GM12878 (cell line): ENCODE results near the gene UPK1B. TPM values are rescaled to one million over a fixed set of nuclear protein-coding genes. Genes with fewer than 3 reads are reported as not detected.
"Not testable (repeated sequence)": the region's sequence is repeated elsewhere in the genome, so short reads cannot be mapped to it uniquely, and the experiment has no call there.

Experiments
- ATAC-seq: fragments of 200-7000 bp; cut with Tn5 transposase; 3 replicates; pipeline ENCODE4 v1.9.1; 2020; ENCODE audit warnings: mild to moderate bottlenecking, moderate library complexity
- BruUV-seq: library from RNA; stranded (reverse); fragments of 400-500 nt; replicated peaks from 2 replicates; lab custom pipeline; 2021; lab: Mats Ljungman, UMichigan
- CTCF ChIA-PET: fragments of 300-600 bp; sonication (Branson Sonifier 250); formaldehyde crosslinking; extraction: SDS; loops from one replicate; lab custom pipeline; 2021; ENCODE audit warnings: inconsistent platforms; lab: Yijun Ruan, JAX
- POLR2A ChIA-PET: fragments of 350-600 bp; formaldehyde crosslinking; extraction: SDS; loops from one replicate; lab custom pipeline; 2021; ENCODE audit warnings: inconsistent platforms; lab: Charles Lee
- RAD21 ChIA-PET: fragments of 300-600 bp; sonication (Branson Sonifier 250); formaldehyde crosslinking; loops from one replicate; lab custom pipeline; 2023; ENCODE audit warnings: antibody characterized with exemption; ENCODE audit not compliant: unreplicated experiment; lab: Charles Lee
- SMC1A ChIA-PET: fragments of 300-600 bp; sonication (Branson Sonifier 250); formaldehyde crosslinking; loops from one replicate; lab custom pipeline; 2023; ENCODE audit not compliant: unreplicated experiment, uncharacterized antibody; lab: Charles Lee
- DNase-seq: peaks from one replicate; pipeline ENCODE4 v3.0.0-alpha.2; 2011; ENCODE audit warnings: low read depth, low spot score
- FAIRE-seq: peaks from 3 replicates; lab custom pipeline; 2011; peaks lifted over from hg19 to GRCh38; lab: Jason Lieb, UNC
- H2AFZ ChIP-seq: 2 replicates; pipeline ENCODE4 v1.6.0; 2011; ENCODE audit warnings: low read depth, low read length, control low read depth; ENCODE audit not compliant: control insufficient read depth
- H3K27ac ChIP-seq: 2 replicates; pipeline ENCODE4 v1.5.1; 2011; ENCODE audit warnings: control low read depth; ENCODE audit not compliant: control insufficient read depth, insufficient read depth
- H3K27me3 ChIP-seq, 2 experiments: replicated peaks in 1 of 2; 2 replicates each; pipeline versions ENCODE4 v1.6.0 to v1.6.1; 2011; ENCODE audit warnings: low read length in 1 of 2; ENCODE audit not compliant: control insufficient read depth in 2 of 2, insufficient read depth in 2 of 2
- H3K36me3 ChIP-seq, 2 experiments: 2 replicates each; pipeline ENCODE4 v1.5.1; 2011; ENCODE audit warnings: low read length in 1 of 2; ENCODE audit not compliant: control insufficient read depth in 2 of 2, insufficient read depth in 2 of 2
- H3K4me1 ChIP-seq: 2 replicates; pipeline ENCODE4 v1.6.1; 2011; ENCODE audit warnings: mild to moderate bottlenecking, low read length, moderate library complexity, mixed read lengths; ENCODE audit not compliant: control insufficient read depth, insufficient read depth
- H3K4me2 ChIP-seq: 2 replicates; pipeline ENCODE4 v1.6.0; 2011; ENCODE audit warnings: control low read depth; ENCODE audit not compliant: control insufficient read depth, insufficient read depth
- H3K4me3 ChIP-seq: fragments of 200-600 bp; sonication (generic); 2 replicates; pipeline ENCODE4 v1.5.1; 2016
- H3K79me2 ChIP-seq: 2 replicates; pipeline ENCODE4 v1.6.0; 2011; ENCODE audit warnings: low read length; ENCODE audit not compliant: control insufficient read depth, insufficient read depth
- H3K9ac ChIP-seq: 2 replicates; pipeline ENCODE4 v1.8.0; 2011; ENCODE audit warnings: low read length, control low read depth, mixed read lengths; ENCODE audit not compliant: control insufficient read depth, insufficient read depth
- H3K9me3 ChIP-seq: replicated peaks from 3 replicates; pipeline ENCODE4 v1.5.1; 2011; ENCODE audit warnings: mild to moderate bottlenecking, low read length; ENCODE audit not compliant: control insufficient read depth, insufficient read depth
- H4K20me1 ChIP-seq: 2 replicates; pipeline ENCODE4 v1.6.0; 2011; ENCODE audit not compliant: control insufficient read depth, insufficient read depth
- WGBS: methylation state at CpG from one replicate; pipeline ENCODE4 v1.1.6; 2016; ENCODE audit warnings: low lambda C conversion rate; ENCODE audit not compliant: insufficient replicate concordance, insufficient coverage; ENCODE audit errors: missing lambda C conversion rate; 5-methylcytosine and 5-hydroxymethylcytosine counted together
- in situ Hi-C: fragments of 300-500 bp; cut with MboI; formaldehyde crosslinking; loops from 9 replicates; pipeline ENCODE4 v1.14.3; 2018; ENCODE audit warnings: mixed read lengths
- intact Hi-C: fragments of 100-400 bp; cut with micrococcal nuclease; formaldehyde crosslinking; loops from one replicate; pipeline ENCODE4 v1.14.2; 2022; ENCODE audit not compliant: unreplicated experiment
- polyA plus RNA-seq, 11 experiments: library from polyadenylated mRNA; depleted of rRNA in 4 of 11; unstranded in 6 of 11; stranded (reverse) in 5 of 11; fragments of >200 nt; fragmentation: Nextera tagmentation in 4 of 11; fragmentation: Illumina TruSeq in 1 of 11; extraction: Ambion mirVana in 4 of 11; extraction: Trizol in 1 of 11; gene quantifications; 1 replicate in 1 of 11; 2 replicates in 10 of 11; pipeline versions ENCODE4 v1.2.1 to v1.2.3, GENCODE V29; 2011 to 2016; ENCODE audit warnings: inconsistent platforms in 2 of 11, missing spikeins in 2 of 11, low read depth in 1 of 11
- total RNA-seq, 4 experiments: library from RNA; depleted of rRNA in 3 of 4; stranded (reverse); fragments of >200 nt in 3 of 4; fragmentation: Illumina TruSeq in 1 of 4; extraction: Trizol in 1 of 4; gene quantifications; 2 replicates each; pipeline versions ENCODE4 v1.2.1 to v1.2.3, GENCODE V29; 2013 to 2021

Gene UPK1B
- total and polyA plus RNA-seq, 10 of the 15 experiments (the other 5 are each of a cell fraction or from before 2014, with no cell fraction given): not detected

- H2AFZ ChIP-seq, H3K4me3 ChIP-seq, POLR2A ChIA-PET, H3K9me3 ChIP-seq, H3K4me2 ChIP-seq, BruUV-seq, FAIRE-seq, H3K9ac ChIP-seq, H3K4me1 ChIP-seq, DNase-seq, H3K36me3 ChIP-seq, H3K27ac ChIP-seq, in situ Hi-C loops, H4K20me1 ChIP-seq, ATAC-seq, H3K27me3 ChIP-seq, intact Hi-C loops: not testable (repeated sequence)
- CTCF ChIA-PET: interaction anchor here (1.3 to 3.6 kb wide), 7 partner anchors 15 to 439 kb away, joined by 6 to 110 read pairs (median 16); partner anchors contain the start of gene TEX55
- SMC1A ChIA-PET: interaction anchor here (1.9 to 3.3 kb wide), 3 partner anchors 16 to 110 kb away, joined by 13 to 16 read pairs (median 15); no protein-coding TSS in a partner anchor
- RAD21 ChIA-PET: interaction anchor here (1.0 to 2.0 kb wide), 5 partner anchors 15 to 359 kb away, joined by 3 to 54 read pairs (median 24); partner anchors contain the start of genes IGSF11 and TEX55
- H3K79me2 ChIP-seq: peaks cover 19% of the 10 kb centered on the region
- WGBS: 89% methylated on average over 17 of the region's 49 CpGs
Observed at GRCh38 chr3:119242387-119243057, 69.1 kb downstream of the UPK1B start.

- H4K20me1 ChIP-seq, H3K36me3 ChIP-seq, FAIRE-seq, DNase-seq, H3K9ac ChIP-seq, POLR2A ChIA-PET, H3K9me3 ChIP-seq, H3K4me3 ChIP-seq, H3K27me3 ChIP-seq, intact Hi-C loops, H3K4me2 ChIP-seq, ATAC-seq, in situ Hi-C loops, H3K27ac ChIP-seq, BruUV-seq, H2AFZ ChIP-seq, H3K4me1 ChIP-seq: not testable (repeated sequence)
- ChIA-PET SMC1A (interaction anchor here (0.7 to 1.1 kb wide), 2 partner anchors 192 to 437 kb away, joined by 4 to 5 read pairs; no protein-coding TSS in a partner anchor), CTCF (interaction anchor here (0.7 to 5.3 kb wide), 2 partner anchors 360 to 422 kb away, joined by 3 to 38 read pairs; no protein-coding TSS in a partner anchor), RAD21 (interaction anchor here (1.0 kb wide), 1 partner anchor 359 kb away, joined by 3 read pairs; no protein-coding TSS in a partner anchor)
- peaks cover 19% of the 10 kb centered on the region for H3K79me2 ChIP-seq
- WGBS: 95% methylated on average over 6 of the region's 7 CpGs
Observed at GRCh38 chr3:119243058-119243529, 69.7 kb downstream of the UPK1B start.
